Tibial nerve (tissue), 4 donors: Measurements from ENCODE around the gene BLOC1S1. TPM values are rescaled to one million over a fixed set of nuclear protein-coding genes. Genes with fewer than 3 reads are reported as not detected.

ENCODE experiments used
- DNase-seq, 2 donors: peaks; one replicate each; pipeline ENCODE4 v3.0.0-alpha.2; 2019; ENCODE audit warnings: low spot score in 2 of 2
- H3K27ac ChIP-seq, 4 donors: fragments of 200-600 bp; sonication (generic) in 3 of 4; one replicate each; pipeline ENCODE4 v1.5.1; 2017 to 2019; ENCODE audit warnings: mild to moderate bottlenecking in 1 of 4
- H3K27me3 ChIP-seq, 2 donors: fragments of 200-600 bp; sonication (generic) in 1 of 2; one replicate each; pipeline versions ENCODE4 v1.5.1 to v1.6.0; 2017 to 2019
- H3K36me3 ChIP-seq, 3 donors: fragments of 200-600 bp; sonication (generic); one replicate each; pipeline ENCODE4 v1.5.1; 2018 to 2019
- H3K4me1 ChIP-seq, 4 donors: fragments of 200-600 bp; sonication (generic) in 3 of 4; one replicate each; pipeline ENCODE4 v1.5.1; 2017 to 2019
- H3K4me3 ChIP-seq, 4 donors: fragments of 200-600 bp; sonication (generic) in 3 of 4; one replicate each; pipeline ENCODE4 v1.5.1; 2017 to 2019; ENCODE audit warnings: mild to moderate bottlenecking in 1 of 4, moderate library complexity in 1 of 4
- H3K9me3 ChIP-seq, 4 donors: fragments of 200-600 bp; sonication (generic) in 3 of 4; one replicate each; pipeline ENCODE4 v1.5.1; 2017 to 2019
- EP300 ChIP-seq, 2 donors: sonication (generic); formaldehyde crosslinking; IDR thresholded peaks; one replicate each; pipeline ENCODE4 v1.6.1; 2017; ENCODE audit warnings: antibody characterized with exemption in 2 of 2, mild to moderate bottlenecking in 1 of 2
- POLR2A ChIP-seq, 2 donors: fragments of 450-650 bp; IDR thresholded peaks; one replicate each; pipeline ENCODE4 v1.6.1; 2017; ENCODE audit warnings: antibody characterized with exemption in 2 of 2, mild to moderate bottlenecking in 2 of 2, moderate library complexity in 2 of 2
- WGBS, 2 donors: methylation state at CpG; one replicate each; pipeline ENCODE4 v1.1.5; 2018; 5-methylcytosine and 5-hydroxymethylcytosine counted together
- total RNA-seq, 4 donors: library from RNA; depleted of rRNA; stranded (reverse); fragments of >200 nt; gene quantifications; one replicate each; pipeline ENCODE4 v1.1.0, GENCODE V29; 2016
- TF ChIP-seq, protein P1 (sequence below), 5 experiments: fragments of 200-600 bp in 3 of 5; fragments of 450-650 bp in 2 of 5; sonication (generic) in 3 of 5; IDR thresholded peaks; one replicate each; pipeline ENCODE4 v1.5.1; 2016 to 2019; ENCODE audit warnings: antibody characterized with exemption in 5 of 5, mild to moderate bottlenecking in 3 of 5, moderate library complexity in 2 of 5

Gene BLOC1S1
- total RNA-seq, 4 donors from 2014 or later = 212 to 322 (median 264) TPM

DNA sequence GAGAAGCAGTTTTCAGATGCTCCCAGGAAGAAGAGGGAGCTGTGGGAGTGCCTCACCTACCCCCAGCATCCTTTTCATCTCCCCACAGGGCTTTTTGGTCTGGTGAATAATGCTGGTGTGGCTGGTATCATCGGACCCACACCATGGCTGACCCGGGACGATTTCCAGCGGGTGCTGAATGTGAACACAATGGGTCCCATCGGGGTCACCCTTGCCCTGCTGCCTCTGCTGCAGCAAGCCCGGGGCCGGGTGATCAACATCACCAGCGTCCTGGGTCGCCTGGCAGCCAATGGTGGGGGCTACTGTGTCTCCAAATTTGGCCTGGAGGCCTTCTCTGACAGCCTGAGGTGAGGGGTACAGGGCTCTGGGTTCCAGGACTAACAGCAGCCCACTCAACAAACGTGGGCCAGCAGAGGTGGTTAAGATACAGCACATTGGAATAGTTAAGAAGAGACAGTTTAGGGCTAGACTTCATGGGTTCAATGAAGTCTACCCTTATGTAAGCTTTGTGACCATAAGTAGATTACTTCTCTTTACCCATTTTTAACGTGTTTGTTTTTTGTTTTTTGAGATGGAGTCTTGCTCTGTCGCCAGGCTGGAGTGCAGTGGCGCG, 5.9 kb downstream of the BLOC1S1 start:
- H3K4me1 ChIP-seq = peaks cover 0 to 94% (median 70%) of the 10 kb centered on the region in 4 donors
- DNase-seq = no peak
- peaks cover 0 to 44% (median 6%) of the 10 kb centered on the region in 3 donors for H3K36me3 ChIP-seq
- peak overlapping the region in 1 of 4 donors; percentile 22 for H3K4me3 ChIP-seq
- H3K9me3 ChIP-seq = no peaks in the 10 kb centered on the region
- TF ChIP-seq POLR2A (IDR thresholded peaks at IDR 0.05) = no peak
- TF ChIP-seq, protein P1, sequence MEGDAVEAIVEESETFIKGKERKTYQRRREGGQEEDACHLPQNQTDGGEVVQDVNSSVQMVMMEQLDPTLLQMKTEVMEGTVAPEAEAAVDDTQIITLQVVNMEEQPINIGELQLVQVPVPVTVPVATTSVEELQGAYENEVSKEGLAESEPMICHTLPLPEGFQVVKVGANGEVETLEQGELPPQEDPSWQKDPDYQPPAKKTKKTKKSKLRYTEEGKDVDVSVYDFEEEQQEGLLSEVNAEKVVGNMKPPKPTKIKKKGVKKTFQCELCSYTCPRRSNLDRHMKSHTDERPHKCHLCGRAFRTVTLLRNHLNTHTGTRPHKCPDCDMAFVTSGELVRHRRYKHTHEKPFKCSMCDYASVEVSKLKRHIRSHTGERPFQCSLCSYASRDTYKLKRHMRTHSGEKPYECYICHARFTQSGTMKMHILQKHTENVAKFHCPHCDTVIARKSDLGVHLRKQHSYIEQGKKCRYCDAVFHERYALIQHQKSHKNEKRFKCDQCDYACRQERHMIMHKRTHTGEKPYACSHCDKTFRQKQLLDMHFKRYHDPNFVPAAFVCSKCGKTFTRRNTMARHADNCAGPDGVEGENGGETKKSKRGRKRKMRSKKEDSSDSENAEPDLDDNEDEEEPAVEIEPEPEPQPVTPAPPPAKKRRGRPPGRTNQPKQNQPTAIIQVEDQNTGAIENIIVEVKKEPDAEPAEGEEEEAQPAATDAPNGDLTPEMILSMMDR (IDR thresholded peaks at IDR 0.05) = no peak
- TF ChIP-seq EP300 (IDR thresholded peaks at IDR 0.05) = no peak
- H3K27ac ChIP-seq = peak overlapping the region in 3 of 4 donors; percentile 89 to 94 (median 93)
- H3K27me3 ChIP-seq = no peaks in the 10 kb centered on the region
- WGBS, 2 donors = 40 to 41% methylated on average over 11 to 14 of the region's 14 CpGs

DNA sequence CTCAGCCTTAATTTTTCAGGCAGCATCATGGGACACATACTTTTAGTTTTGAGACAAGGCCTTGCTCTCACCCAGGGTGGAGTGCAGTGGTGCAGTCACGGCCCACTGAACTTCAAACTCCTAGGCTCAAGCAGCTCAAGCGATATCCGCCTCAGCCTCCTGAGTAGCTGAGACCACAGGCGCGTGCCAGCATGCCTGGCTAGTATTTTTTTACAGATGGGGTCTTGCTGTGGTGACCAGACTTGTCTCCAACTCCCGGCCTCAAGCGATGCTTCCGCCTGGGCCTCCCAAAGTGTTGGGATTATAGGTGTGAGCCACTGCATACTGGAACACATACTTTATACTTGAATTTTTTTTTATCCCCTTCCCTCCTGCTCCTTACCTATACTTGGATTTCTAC, 7.1 kb downstream of the BLOC1S1 start:
- H3K27me3 ChIP-seq = no peaks in the 10 kb centered on the region
- TF ChIP-seq, protein P1 (IDR thresholded peaks at IDR 0.05) = no peak
- TF ChIP-seq POLR2A (IDR thresholded peaks at IDR 0.05) (no peak), EP300 (IDR thresholded peaks at IDR 0.05) (no peak)
- H3K9me3 ChIP-seq = no peaks in the 10 kb centered on the region
- WGBS, 2 donors = 86 to 92% methylated on average over 8 of the region's 8 CpGs
- DNase-seq = no peak
- H3K4me3 ChIP-seq = no peak overlapping the region
- H3K36me3 ChIP-seq = peaks cover 0 to 49% (median 6%) of the 10 kb centered on the region in 3 donors
- peaks cover 0 to 93% (median 70%) of the 10 kb centered on the region in 4 donors for H3K4me1 ChIP-seq
- peak overlapping the region in 3 of 4 donors; percentile 26 to 100 (median 46) for H3K27ac ChIP-seq

DNA sequence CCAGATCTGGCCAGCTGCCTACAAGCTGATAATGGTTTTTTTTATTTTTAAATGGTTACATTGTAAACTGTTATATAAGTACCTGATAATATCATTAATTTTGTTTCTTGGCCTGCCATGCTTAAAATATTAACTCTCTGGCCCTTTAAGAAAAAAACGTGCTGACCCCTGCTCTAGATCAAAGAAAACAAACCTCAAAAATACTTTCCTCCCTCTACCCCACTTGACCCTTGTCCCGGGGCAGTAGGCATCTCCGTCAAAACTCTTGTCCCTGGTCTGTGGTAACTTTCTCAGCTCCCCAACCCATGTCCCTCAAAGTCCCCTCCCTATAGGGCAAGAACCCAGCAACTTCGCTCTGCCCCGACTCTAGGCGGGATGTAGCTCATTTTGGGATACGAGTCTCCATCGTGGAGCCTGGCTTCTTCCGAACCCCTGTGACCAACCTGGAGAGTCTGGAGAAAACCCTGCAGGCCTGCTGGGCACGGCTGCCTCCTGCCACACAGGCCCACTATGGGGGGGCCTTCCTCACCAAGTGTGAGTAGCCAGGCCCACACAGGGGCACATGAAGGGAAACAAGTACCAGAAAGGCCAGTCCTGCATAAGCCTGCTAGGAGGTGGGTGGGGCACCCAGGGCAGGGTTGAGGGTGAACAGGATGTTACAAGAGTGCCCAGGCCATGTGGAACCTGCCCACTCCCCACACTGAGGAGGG, 7.8 kb downstream of the BLOC1S1 start:
- Histone ChIP-seq H3K9me3 (no peaks in the 10 kb centered on the region), H3K27ac (peak overlapping the region in 3 of 4 donors; percentile 26 to 100 (median 46)), H3K36me3 (peaks cover 0 to 49% (median 6%) of the 10 kb centered on the region in 3 donors), H3K27me3 (no peaks in the 10 kb centered on the region), H3K4me3 (no peak overlapping the region), H3K4me1 (peaks cover 0 to 85% (median 63%) of the 10 kb centered on the region in 4 donors)
- TF ChIP-seq EP300 (IDR thresholded peaks at IDR 0.05) (peak in 1 of 2 donors; percentile 11), POLR2A (IDR thresholded peaks at IDR 0.05) (no peak)
- TF ChIP-seq, protein P1 (IDR thresholded peaks at IDR 0.05) = no peak
- WGBS, 2 donors = 32 to 34% methylated on average over 10 of the region's 10 CpGs
- DNase-seq = no peak

DNA sequence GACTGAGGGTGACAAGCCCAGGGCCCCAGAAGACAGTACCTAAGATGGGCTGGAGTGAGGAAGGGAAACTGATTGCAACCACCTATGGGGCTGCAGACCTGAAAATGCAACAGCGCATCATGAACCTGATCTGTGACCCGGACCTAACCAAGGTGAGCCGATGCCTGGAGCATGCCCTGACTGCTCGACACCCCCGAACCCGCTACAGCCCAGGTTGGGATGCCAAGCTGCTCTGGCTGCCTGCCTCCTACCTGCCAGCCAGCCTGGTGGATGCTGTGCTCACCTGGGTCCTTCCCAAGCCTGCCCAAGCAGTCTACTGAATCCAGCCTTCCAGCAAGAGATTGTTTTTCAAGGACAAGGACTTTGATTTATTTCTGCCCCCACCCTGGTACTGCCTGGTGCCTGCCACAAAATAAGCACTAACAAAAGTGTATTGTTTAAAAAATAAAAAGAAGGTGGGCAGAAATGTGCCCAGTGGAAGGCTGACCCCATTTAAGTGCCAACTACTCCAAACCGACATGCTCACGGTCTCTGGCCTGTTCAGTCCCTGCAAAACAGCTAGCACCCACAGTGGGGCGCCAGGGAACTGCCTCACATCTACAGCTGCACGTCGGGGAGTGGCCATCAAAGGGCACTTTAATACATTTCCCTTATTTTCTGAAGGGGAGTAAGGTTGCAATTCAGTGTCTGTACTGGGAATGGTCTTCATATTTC, 8.5 kb downstream of the BLOC1S1 start:
- peak overlapping the region in 3 of 4 donors; percentile 40 to 100 (median 46) for H3K27ac ChIP-seq
- no peak overlapping the region for H3K4me3 ChIP-seq
- peaks cover 0 to 49% (median 6%) of the 10 kb centered on the region in 3 donors for H3K36me3 ChIP-seq
- peak; percentile 63 to 76 for DNase-seq
- H3K4me1 ChIP-seq = peaks cover 0 to 78% (median 57%) of the 10 kb centered on the region in 4 donors
- TF ChIP-seq POLR2A (IDR thresholded peaks at IDR 0.05) = no peak
- no peak for TF ChIP-seq EP300 (IDR thresholded peaks at IDR 0.05)
- TF ChIP-seq, protein P1 (IDR thresholded peaks at IDR 0.05) = peak; percentile 53 to 65 (median 60)
- H3K27me3 ChIP-seq = no peaks in the 10 kb centered on the region
- 52 to 56% methylated on average over 11 of the region's 11 CpGs for WGBS, 2 donors
- H3K9me3 ChIP-seq = no peaks in the 10 kb centered on the region
